Nephron progenitor cell (in vitro differentiated cells): ENCODE data around the gene RPL32.

ENCODE experiments used
- DNase-seq: peaks from one replicate; pipeline ENCODE4 v3.0.0; 2021
- H3K27ac Mint-ChIP-seq: 2 replicates; pipeline ENCODE4 v1.8.0; 2021; ENCODE audit warnings: mild to moderate bottlenecking, moderate library complexity, mixed read lengths
- H3K27me3 Mint-ChIP-seq: 2 replicates; pipeline ENCODE4 v1.8.0; 2021; ENCODE audit warnings: mild to moderate bottlenecking, low read depth, mixed read lengths; ENCODE audit not compliant: poor library complexity
- H3K36me3 Mint-ChIP-seq: 2 replicates; pipeline ENCODE4 v1.8.0; 2021; ENCODE audit warnings: low read depth, mixed read lengths
- H3K4me1 Mint-ChIP-seq: 2 replicates; pipeline ENCODE4 v1.8.0; 2021; ENCODE audit warnings: mixed read lengths
- H3K4me3 Mint-ChIP-seq: 2 replicates; pipeline ENCODE4 v1.8.0; 2021; ENCODE audit warnings: mild to moderate bottlenecking, moderate library complexity, mixed read lengths
- H3K9me3 Mint-ChIP-seq: 2 replicates; pipeline ENCODE4 v1.8.0; 2021; ENCODE audit warnings: mild to moderate bottlenecking, moderate library complexity, mixed read lengths
- TF ChIP-seq, protein P1 (sequence below): fragments of 200-600 bp; sonication (generic); IDR thresholded peaks from 2 replicates; pipeline ENCODE4 v1.5.0; 2021; ENCODE audit warnings: antibody characterized with exemption

RPL32 gene

DNA sequence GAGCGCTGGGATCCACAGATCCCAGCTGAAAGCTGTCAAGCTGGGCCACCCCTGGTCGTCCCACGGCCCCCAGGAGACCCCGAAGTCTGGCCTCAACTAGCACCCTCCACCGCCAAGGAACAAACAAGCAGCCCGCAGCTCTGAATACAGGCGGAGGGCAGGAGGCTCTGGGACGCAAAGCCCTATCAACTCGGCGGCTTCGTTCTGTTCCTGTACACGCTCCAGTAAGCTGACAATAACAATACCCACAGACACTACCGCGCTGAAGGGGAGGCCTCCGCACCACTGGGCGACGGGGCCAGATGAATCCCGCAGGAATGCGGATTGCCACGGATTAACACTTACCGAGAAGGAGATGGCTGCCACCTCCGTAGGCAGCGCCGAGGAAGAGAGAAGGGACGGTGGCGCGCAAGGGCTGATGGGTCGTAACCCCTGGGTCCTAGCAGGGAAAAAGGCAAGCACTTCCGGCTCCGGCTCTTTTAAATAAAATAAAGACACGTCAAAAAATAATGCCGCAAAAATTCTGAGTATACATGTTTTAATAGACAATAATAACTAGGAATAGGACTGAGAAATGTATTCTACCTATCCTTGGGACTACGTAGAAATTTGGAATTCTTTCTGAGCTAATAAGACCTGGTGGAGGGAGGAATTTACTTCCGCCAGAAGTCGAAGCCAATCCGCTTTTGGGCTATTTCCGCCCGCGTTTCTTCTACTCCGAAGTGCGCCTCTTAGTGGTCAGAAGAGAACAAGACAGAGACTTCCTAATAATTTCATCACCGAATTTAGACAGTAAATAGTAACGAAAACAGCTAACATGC, at the start of gene RPL32:
Gene RPL32 (minus strand): TSS at position 417 of the 821 bp plus-strand sequence. CDS start 1,328 bp downstream, outside the sequence.
- Mint-ChIP-seq H3K27me3 (peaks cover 7% of the 10 kb centered on the region), H3K4me3 (peak within 1 kb of the TSS; percentile 100), H3K9me3 (no peaks in the 10 kb centered on the region), H3K27ac (peak within 1 kb of the TSS; percentile 100), H3K36me3 (peaks cover 44% of the 10 kb centered on the region), H3K4me1 (peaks cover 46% of the 10 kb centered on the region)
- peak; percentile 81 for DNase-seq
- TF ChIP-seq, protein P1, sequence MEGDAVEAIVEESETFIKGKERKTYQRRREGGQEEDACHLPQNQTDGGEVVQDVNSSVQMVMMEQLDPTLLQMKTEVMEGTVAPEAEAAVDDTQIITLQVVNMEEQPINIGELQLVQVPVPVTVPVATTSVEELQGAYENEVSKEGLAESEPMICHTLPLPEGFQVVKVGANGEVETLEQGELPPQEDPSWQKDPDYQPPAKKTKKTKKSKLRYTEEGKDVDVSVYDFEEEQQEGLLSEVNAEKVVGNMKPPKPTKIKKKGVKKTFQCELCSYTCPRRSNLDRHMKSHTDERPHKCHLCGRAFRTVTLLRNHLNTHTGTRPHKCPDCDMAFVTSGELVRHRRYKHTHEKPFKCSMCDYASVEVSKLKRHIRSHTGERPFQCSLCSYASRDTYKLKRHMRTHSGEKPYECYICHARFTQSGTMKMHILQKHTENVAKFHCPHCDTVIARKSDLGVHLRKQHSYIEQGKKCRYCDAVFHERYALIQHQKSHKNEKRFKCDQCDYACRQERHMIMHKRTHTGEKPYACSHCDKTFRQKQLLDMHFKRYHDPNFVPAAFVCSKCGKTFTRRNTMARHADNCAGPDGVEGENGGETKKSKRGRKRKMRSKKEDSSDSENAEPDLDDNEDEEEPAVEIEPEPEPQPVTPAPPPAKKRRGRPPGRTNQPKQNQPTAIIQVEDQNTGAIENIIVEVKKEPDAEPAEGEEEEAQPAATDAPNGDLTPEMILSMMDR = peak; percentile 72

DNA sequence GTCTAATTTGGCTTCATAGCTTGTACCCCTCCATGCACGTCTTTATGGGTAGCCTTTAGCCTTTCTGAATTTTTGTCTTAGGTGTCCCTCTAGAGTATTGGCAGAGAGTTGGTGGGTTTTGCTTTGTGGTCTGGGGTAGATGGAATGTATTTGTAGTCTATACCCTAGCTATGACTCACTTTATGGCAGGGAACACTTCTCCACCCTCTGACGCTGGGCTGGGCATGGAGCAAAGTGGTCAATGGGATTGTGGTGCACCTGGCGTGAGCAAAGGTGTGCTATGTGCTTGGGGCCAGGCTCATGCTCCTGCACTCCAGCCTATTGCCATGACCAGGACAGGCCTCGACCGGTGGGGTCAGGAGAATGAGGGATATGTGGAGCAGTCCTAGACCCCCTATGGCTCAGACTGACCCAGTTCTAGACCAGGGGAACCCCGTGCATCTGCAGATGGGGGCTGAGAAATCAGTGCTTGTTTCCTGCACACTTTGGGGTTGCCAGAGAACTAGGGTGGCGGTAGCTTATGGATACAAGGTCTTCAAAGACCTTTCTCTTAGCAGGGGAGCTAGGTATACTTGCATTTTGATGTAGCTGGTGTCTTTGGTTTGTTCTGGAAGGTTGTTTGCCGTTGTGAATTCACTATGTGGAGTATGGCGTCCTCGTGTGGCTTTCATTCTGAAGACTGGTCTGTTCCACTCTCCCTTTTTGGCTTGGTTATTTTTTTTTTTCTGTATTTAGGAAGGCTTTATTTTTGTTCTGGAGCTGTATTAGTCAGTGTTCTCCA, 49.4 kb upstream of the RPL32 start:
- Mint-ChIP-seq H3K36me3 (no peaks in the 10 kb centered on the region), H3K27ac (no peak overlapping the region), H3K4me1 (peaks cover 33% of the 10 kb centered on the region), H3K9me3 (no peaks in the 10 kb centered on the region), H3K27me3 (peaks cover 13% of the 10 kb centered on the region), H3K4me3 (no peak overlapping the region)
- no peak for DNase-seq
- TF ChIP-seq, protein P1 = no peak

DNA sequence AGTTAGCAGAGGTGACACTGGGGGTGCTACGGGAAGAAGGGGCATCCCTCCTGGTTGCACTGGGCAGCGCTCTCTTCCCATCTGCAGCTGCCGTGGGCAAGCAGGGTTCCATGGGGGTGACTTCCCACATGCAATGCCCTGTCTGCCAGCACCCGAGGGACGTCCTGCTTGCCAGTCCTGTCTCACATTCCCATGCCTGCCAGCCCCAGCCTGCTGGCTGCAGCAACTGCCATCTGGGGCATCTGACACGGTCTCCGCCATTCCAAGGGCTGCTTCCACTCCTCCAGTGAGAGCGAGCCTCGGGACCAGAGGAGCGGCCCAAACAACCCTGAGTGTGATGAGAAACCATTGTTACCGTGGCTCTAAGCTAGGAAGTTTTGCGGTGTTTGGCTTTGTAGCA, 45.4 kb upstream of the RPL32 start:
- H3K4me1 Mint-ChIP-seq = peaks cover 23% of the 10 kb centered on the region
- H3K27ac Mint-ChIP-seq = no peak overlapping the region
- peaks cover 11% of the 10 kb centered on the region for H3K27me3 Mint-ChIP-seq
- H3K4me3 Mint-ChIP-seq = no peak overlapping the region
- H3K9me3 Mint-ChIP-seq = no peaks in the 10 kb centered on the region
- H3K36me3 Mint-ChIP-seq = no peaks in the 10 kb centered on the region
- no peak for DNase-seq
- TF ChIP-seq, protein P1 = no peak

DNA sequence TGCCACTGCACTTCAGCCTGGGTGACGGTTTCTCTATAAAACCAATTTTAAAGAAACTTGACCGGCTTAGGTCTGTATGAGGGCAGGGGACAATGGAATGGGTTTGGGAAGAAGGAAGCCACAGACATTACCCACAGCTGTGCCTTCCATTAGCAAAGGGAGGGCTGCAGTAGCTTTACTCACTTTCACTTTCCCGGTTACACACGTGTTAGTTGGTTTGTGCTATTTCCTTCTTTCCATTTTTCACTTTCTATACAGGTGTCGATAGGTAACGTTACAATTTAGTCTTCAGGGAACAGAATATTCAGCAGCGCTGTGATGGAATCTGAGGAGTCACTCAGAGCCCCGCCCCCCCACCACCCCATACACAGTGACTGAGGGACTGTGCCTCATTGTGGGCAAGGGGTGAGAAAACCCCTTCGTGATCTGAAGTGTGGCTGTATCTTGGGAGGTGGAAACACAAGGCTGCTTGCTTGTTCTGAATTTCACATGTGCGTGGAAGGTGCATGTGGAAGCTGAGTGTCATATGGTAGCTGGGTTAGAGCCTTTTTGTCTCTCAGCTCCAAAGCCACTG, 44.8 kb upstream of the RPL32 start:
- H3K27me3 Mint-ChIP-seq = peaks cover 10% of the 10 kb centered on the region
- no peak for DNase-seq
- TF ChIP-seq, protein P1 = no peak

DNA sequence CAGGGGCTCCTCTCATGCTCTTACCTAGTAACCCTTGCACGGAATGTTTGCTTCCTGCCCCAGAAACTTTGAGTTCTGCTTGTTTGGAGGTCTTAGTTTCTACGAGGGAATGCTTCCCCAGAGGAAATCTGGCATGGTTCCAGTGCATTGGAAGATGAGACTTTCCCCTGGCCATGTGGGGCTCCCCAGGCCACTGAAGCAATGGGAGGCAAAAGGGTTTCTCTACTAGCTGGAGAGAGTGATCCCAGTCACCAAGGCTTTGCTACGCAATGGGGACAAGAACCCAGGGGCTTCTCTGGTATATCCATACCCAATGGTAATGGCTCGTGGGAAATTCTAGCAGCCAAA, 44.2 kb upstream of the RPL32 start:
- Mint-ChIP-seq H3K27me3 (peaks cover 10% of the 10 kb centered on the region), H3K4me3 (no peak overlapping the region), H3K27ac (no peak overlapping the region), H3K9me3 (no peaks in the 10 kb centered on the region), H3K36me3 (no peaks in the 10 kb centered on the region), H3K4me1 (peaks cover 22% of the 10 kb centered on the region)
- DNase-seq = no peak
- TF ChIP-seq, protein P1 = no peak

More for the DNA sequence above, 44.8 kb upstream of the RPL32 start:
- Mint-ChIP-seq H3K36me3 (no peaks in the 10 kb centered on the region), H3K4me1 (peaks cover 22% of the 10 kb centered on the region), H3K4me3 (no peak overlapping the region), H3K27ac (no peak overlapping the region), H3K9me3 (no peaks in the 10 kb centered on the region)
